Caco-2 (cell line): ENCODE measurements around the gene DCAF5. TPM values are rescaled to one million over a fixed set of nuclear protein-coding genes. Genes with fewer than 3 reads are reported as not detected.

Experiments
- BruUV-seq: library from RNA; stranded (reverse); fragments of 400-500 nt; replicated peaks from 2 replicates; lab custom pipeline; 2021; lab: Mats Ljungman, UMichigan
- CTCF ChIA-PET: fragments of 300-600 bp; sonication (Branson Sonifier 250); formaldehyde crosslinking; loops from one replicate; lab custom pipeline; 2022; ENCODE audit warnings: antibody characterized with exemption; lab: Charles Lee
- POLR2A ChIA-PET: fragments of 300-600 bp; sonication (Branson Sonifier 250); formaldehyde crosslinking; loops from one replicate; lab custom pipeline; 2022; ENCODE audit warnings: antibody characterized with exemption; lab: Charles Lee
- DNase-seq, 2 experiments: peaks; one replicate each; pipeline versions ENCODE4 v3.0.0 to v3.0.0-alpha.2; 2020 to 2022
- H3K27me3 ChIP-seq: replicated peaks from 2 replicates; pipeline ENCODE4 v1.6.0; 2011; ENCODE audit warnings: low read length; ENCODE audit not compliant: control insufficient read depth, insufficient read depth
- H3K36me3 ChIP-seq: 2 replicates; pipeline ENCODE4 v1.5.1; 2011; ENCODE audit warnings: low read length; ENCODE audit not compliant: control insufficient read depth, insufficient read depth
- H3K4me1 ChIP-seq: fragments of 250-450 bp; sonication (Bioruptor Pico); 2 replicates; pipeline ENCODE4 v1.5.1; 2020; ENCODE audit warnings: mild to moderate bottlenecking
- H3K4me3 ChIP-seq: 2 replicates; pipeline ENCODE4 v1.5.1; 2011; ENCODE audit warnings: low read depth, mild to moderate bottlenecking, control low read depth, low read length
- H3K9me3 ChIP-seq: fragments of 250-450 bp; sonication (Bioruptor Pico); 2 replicates; pipeline ENCODE4 v1.5.1; 2020; ENCODE audit warnings: mild to moderate bottlenecking, moderate library complexity
- H3K27ac Mint-ChIP-seq: one replicate; pipeline ENCODE4 v1.8.0; 2022; ENCODE audit warnings: mixed read lengths; ENCODE audit not compliant: unreplicated experiment
- H3K27me3 Mint-ChIP-seq: one replicate; pipeline ENCODE4 v1.8.0; 2022; ENCODE audit warnings: mixed read lengths; ENCODE audit not compliant: insufficient read depth, unreplicated experiment
- H3K36me3 Mint-ChIP-seq: one replicate; pipeline ENCODE4 v1.8.0; 2022; ENCODE audit warnings: mild to moderate bottlenecking, mixed read lengths; ENCODE audit not compliant: insufficient read depth, unreplicated experiment
- H3K4me1 Mint-ChIP-seq: one replicate; pipeline ENCODE4 v1.8.0; 2022; ENCODE audit warnings: low read depth, mixed read lengths; ENCODE audit not compliant: unreplicated experiment
- H3K4me3 Mint-ChIP-seq: one replicate; pipeline ENCODE4 v1.8.0; 2022; ENCODE audit warnings: mild to moderate bottlenecking, moderate library complexity, mixed read lengths; ENCODE audit not compliant: unreplicated experiment
- H3K9me3 Mint-ChIP-seq: one replicate; pipeline ENCODE4 v1.8.0; 2022; ENCODE audit warnings: mixed read lengths; ENCODE audit not compliant: unreplicated experiment
- intact Hi-C: fragments of 100-400 bp; cut with micrococcal nuclease; formaldehyde crosslinking; loops from one replicate; pipeline ENCODE4 v1.10.0; 2022; ENCODE audit not compliant: unreplicated experiment
- total RNA-seq: library from RNA; stranded (reverse); gene quantifications from 2 replicates; pipeline ENCODE4 v1.2.3, GENCODE V29; 2022
- TF ChIP-seq, protein P1 (sequence below), 2 experiments: fragments of 200-600 bp in 1 of 2; IDR thresholded peaks; 1 replicate in 1 of 2; 2 replicates in 1 of 2; pipeline versions ENCODE4 v1.5.1 to v1.8.0; 2011 to 2022; ENCODE audit warnings: antibody characterized with exemption in 1 of 2, control low read depth in 1 of 2, inconsistent platforms in 1 of 2, low read depth in 1 of 2, low read length in 1 of 2, mild to moderate bottlenecking in 1 of 2, moderate library complexity in 1 of 2; ENCODE audit not compliant: insufficient read depth in 1 of 2, severe bottlenecking in 1 of 2, unreplicated experiment in 1 of 2

DCAF5 gene
- total RNA-seq, 1 experiment from 2014 or later = 34.8 TPM

DNA sequence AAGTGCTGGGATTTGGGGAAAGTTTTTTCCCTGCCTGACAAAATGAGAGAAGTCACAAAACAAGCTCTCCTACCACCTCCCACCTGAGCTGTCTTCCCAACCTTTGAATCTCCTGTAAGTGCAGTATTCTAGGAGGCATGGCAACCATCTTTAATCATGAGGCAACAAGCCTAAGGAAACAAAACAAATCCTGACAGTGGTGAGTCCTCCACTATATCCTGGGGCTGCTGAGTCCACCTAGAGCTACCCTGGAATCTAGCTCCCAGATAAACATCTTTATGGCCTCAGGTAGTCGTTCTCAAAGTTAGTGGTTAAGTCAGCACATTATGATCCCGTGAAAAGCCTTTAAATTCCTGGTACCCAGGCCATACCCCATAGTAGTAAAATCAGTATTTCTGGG, 151.5 kb downstream of the DCAF5 start:
- Histone ChIP-seq H3K9me3 (no peaks in the 10 kb centered on the region), H3K4me1 (peaks cover 6% of the 10 kb centered on the region; the same call in 1 of the 2 replicates), H3K4me3 (no peak overlapping the region), H3K27me3 (no peaks in the 10 kb centered on the region), H3K36me3 (no peaks in the 10 kb centered on the region)
- Mint-ChIP-seq H3K36me3 (no peaks in the 10 kb centered on the region), H3K4me3 (no peak overlapping the region), H3K4me1 (peaks cover 11% of the 10 kb centered on the region), H3K27ac (no peak overlapping the region), H3K27me3 (no peaks in the 10 kb centered on the region), H3K9me3 (no peaks in the 10 kb centered on the region)
- ChIA-PET POLR2A (no interaction called here), CTCF (interaction anchor here (0.6 to 2.1 kb wide), 6 partner anchors 21 to 138 kb away, joined by 3 to 8 read pairs (median 3); partner anchors contain the start of gene ACTN1)
- intact Hi-C loops = no loop called here
- no TSS peak for BruUV-seq
- no peak for DNase-seq
- TF ChIP-seq, protein P1, sequence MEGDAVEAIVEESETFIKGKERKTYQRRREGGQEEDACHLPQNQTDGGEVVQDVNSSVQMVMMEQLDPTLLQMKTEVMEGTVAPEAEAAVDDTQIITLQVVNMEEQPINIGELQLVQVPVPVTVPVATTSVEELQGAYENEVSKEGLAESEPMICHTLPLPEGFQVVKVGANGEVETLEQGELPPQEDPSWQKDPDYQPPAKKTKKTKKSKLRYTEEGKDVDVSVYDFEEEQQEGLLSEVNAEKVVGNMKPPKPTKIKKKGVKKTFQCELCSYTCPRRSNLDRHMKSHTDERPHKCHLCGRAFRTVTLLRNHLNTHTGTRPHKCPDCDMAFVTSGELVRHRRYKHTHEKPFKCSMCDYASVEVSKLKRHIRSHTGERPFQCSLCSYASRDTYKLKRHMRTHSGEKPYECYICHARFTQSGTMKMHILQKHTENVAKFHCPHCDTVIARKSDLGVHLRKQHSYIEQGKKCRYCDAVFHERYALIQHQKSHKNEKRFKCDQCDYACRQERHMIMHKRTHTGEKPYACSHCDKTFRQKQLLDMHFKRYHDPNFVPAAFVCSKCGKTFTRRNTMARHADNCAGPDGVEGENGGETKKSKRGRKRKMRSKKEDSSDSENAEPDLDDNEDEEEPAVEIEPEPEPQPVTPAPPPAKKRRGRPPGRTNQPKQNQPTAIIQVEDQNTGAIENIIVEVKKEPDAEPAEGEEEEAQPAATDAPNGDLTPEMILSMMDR (IDR thresholded peaks at IDR 0.05; ENCODE audit: insufficient read depth in 1 of 2, low read depth in 1 of 2, low read length in 1 of 2, severe bottlenecking in 1 of 2, unreplicated experiment in 1 of 2) = no peak

Other genes starting within 250 kb of the DCAF5 start
- 170 and 181 TPM in 2 replicates for gene ACTN1, start 173.8 kb downstream of the DCAF5 start, total RNA-seq
- gene EXD2, start 38.4 kb upstream of the DCAF5 start, total RNA-seq = 22.5 and 23.9 TPM in 2 replicates
- 3.2 and 3.8 TPM in 2 replicates for gene GALNT16, start 107.0 kb upstream of the DCAF5 start, total RNA-seq
- gene ERH, start 245.2 kb upstream of the DCAF5 start, total RNA-seq = 365 and 388 TPM in 2 replicates
- gene SLC39A9, start 245.6 kb upstream of the DCAF5 start, total RNA-seq = 94.2 and 96.4 TPM in 2 replicates